Measurements from ENCODE around the gene MYO9B. TPM values are rescaled to one million over a fixed set of nuclear protein-coding genes. Genes with fewer than 3 reads are reported as not detected.

The MYO9B gene
- total RNA-seq, 1 experiment from 2014 or later, result 58.6 TPM

DNA sequence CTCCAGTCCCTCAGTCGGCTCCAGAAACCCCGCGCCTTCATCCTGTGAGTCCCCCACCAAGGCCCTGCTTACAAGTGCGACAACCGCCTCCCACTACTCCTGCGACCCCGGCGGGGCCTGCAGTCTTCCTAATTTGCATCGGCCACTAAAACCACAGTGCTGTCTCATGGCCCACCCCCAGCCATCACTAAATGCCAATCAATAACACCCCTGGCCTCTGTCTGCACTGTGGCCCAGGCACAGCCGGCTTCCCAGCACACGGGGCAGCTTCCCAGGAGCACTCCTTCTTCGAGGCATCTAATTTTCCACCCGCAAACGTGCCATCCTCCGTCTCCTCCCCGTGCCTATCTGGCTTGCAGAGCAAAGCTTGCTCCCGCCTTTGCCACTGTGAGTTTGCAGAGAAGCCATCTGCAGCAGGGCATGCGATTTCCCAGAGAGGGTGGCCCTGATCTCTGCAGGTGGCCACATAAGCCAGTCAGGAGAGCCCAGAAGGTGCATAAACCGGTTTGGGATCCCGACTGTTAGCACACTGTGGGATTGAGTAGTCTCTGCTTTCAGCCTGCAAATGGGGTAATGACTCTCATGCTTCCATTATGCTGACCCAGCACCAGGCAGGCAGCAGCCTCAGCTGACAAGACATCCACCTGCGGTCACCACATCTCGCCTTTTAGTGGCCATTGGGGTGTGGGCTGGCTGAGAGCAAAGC is 105.6 kb downstream of the MYO9B start:
- H2AFZ ChIP-seq (ENCODE audit: low read length), result no peak overlapping the region
- no peak overlapping the region for H3K56ac ChIP-seq (ENCODE audit: insufficient read length, low read depth, low read length)
- peak overlapping the region; percentile 23 for H3K18ac ChIP-seq (ENCODE audit: insufficient read length, low read depth, low read length)
- no peak overlapping the region; the same call in 1 of the 2 replicates for H3K14ac ChIP-seq (ENCODE audit: insufficient read depth, low read length)
- no peak overlapping the region for H4K8ac ChIP-seq (replicated peaks; ENCODE audit: insufficient read length, low read depth, low read length)
- no peak overlapping the region for H2BK5ac ChIP-seq (ENCODE audit: insufficient read length, low read length)
- H3K79me2 ChIP-seq (ENCODE audit: insufficient read depth, low read length), result no peaks in the 10 kb centered on the region
- H3K9me3 ChIP-seq (ENCODE audit: control insufficient read depth, low read depth, low read length), result no peaks in the 10 kb centered on the region
- no peak overlapping the region for H2AK5ac ChIP-seq (ENCODE audit: insufficient read length, low read length)
- no peak overlapping the region for H3K23ac ChIP-seq (ENCODE audit: insufficient read length, low read depth, low read length)
- H3K4me2 ChIP-seq (ENCODE audit: insufficient read depth, insufficient read length, low read length), result no peak overlapping the region
- H2BK20ac ChIP-seq (ENCODE audit: low read depth, low read length, poor library complexity, severe bottlenecking), result no peak overlapping the region
- no peaks in the 10 kb centered on the region for H3K79me1 ChIP-seq (ENCODE audit: insufficient read depth, low read depth, low read length, poor library complexity, severe bottlenecking)
- H3K27ac Mint-ChIP-seq, result peak overlapping the region; percentile 90 to 95 (median 94)
- no peak overlapping the region for H3K4ac ChIP-seq (ENCODE audit: low read depth, low read length)
- no peaks in the 10 kb centered on the region; the same call in 1 of the 2 replicates for H3K27me3 Mint-ChIP-seq (ENCODE audit: low read depth)
- H3K4me1 Mint-ChIP-seq, result peaks cover 12 to 14% of the 10 kb centered on the region in 2 experiments
- H2BK120ac ChIP-seq (ENCODE audit: low read depth, low read length, poor library complexity, severe bottlenecking), result no peak overlapping the region
- H3K9me3 Mint-ChIP-seq, result no peaks in the 10 kb centered on the region
- no peak overlapping the region for H4K5ac ChIP-seq (ENCODE audit: insufficient read length, low read depth, low read length)
- peak overlapping the region; percentile 5 for H3K9ac ChIP-seq (ENCODE audit: extremely low read depth, insufficient read length, low read length)
- H3K4me1 ChIP-seq (ENCODE audit: insufficient read depth, low read length), result no peaks in the 10 kb centered on the region
- DNase-seq, result peak; percentile 66
- peaks cover 7 to 49% (median 10%) of the 10 kb centered on the region in 3 experiments; a peak in 6 of 7 replicates for H3K36me3 Mint-ChIP-seq (ENCODE audit: insufficient read depth in 1 of 3, low read depth in 3 of 3)
- no peak overlapping the region for H2BK15ac ChIP-seq (ENCODE audit: low read depth, low read length)
- TF ChIP-seq, protein P1, sequence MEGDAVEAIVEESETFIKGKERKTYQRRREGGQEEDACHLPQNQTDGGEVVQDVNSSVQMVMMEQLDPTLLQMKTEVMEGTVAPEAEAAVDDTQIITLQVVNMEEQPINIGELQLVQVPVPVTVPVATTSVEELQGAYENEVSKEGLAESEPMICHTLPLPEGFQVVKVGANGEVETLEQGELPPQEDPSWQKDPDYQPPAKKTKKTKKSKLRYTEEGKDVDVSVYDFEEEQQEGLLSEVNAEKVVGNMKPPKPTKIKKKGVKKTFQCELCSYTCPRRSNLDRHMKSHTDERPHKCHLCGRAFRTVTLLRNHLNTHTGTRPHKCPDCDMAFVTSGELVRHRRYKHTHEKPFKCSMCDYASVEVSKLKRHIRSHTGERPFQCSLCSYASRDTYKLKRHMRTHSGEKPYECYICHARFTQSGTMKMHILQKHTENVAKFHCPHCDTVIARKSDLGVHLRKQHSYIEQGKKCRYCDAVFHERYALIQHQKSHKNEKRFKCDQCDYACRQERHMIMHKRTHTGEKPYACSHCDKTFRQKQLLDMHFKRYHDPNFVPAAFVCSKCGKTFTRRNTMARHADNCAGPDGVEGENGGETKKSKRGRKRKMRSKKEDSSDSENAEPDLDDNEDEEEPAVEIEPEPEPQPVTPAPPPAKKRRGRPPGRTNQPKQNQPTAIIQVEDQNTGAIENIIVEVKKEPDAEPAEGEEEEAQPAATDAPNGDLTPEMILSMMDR (conservative IDR thresholded peaks at IDR 0.05), result no peak
- peaks cover 3% of the 10 kb centered on the region for H3K23me2 ChIP-seq (ENCODE audit: insufficient read length, low read depth, low read length, poor library complexity, severe bottlenecking)
- no peaks in the 10 kb centered on the region for H3K27me3 ChIP-seq (ENCODE audit: insufficient read depth, low read length)
- H3K27ac ChIP-seq (ENCODE audit: insufficient read length, low read depth, low read length), result no peak overlapping the region
- peak overlapping the region in 1 of 2 experiments; percentile 60; a peak in 3 of 5 replicates for H3K4me3 Mint-ChIP-seq
- no CpG with 5 or more reads among the region's 22 CpGs for WGBS (ENCODE audit: extremely low coverage, insufficient read length, low lambda C conversion rate)
- H3T11ph ChIP-seq (ENCODE audit: low read length), result no peak overlapping the region
- no peak overlapping the region for H2BK12ac ChIP-seq (ENCODE audit: insufficient read length, low read depth, low read length)
- no peak overlapping the region for H4K91ac ChIP-seq (ENCODE audit: insufficient read length, low read depth, low read length)
- H4K20me1 ChIP-seq (ENCODE audit: control insufficient read depth, insufficient read depth, insufficient read length), result no peaks in the 10 kb centered on the region
